Activated naive CD8-positive, alpha-beta T cell treated with anti-CD3 and anti-CD28 coated beads for 36 hours (primary cell): Measurements from ENCODE around the gene FRMPD1. TPM values are rescaled to one million over a fixed set of nuclear protein-coding genes. Genes with fewer than 3 reads are reported as not detected.

Experiments used
- DNase-seq: peaks from one replicate; pipeline ENCODE4 v3.0.0; 2021
- H3K27ac Mint-ChIP-seq: one replicate; pipeline ENCODE4 v1.8.0; 2022; ENCODE audit warnings: mild to moderate bottlenecking, moderate library complexity, mixed read lengths
- H3K27me3 Mint-ChIP-seq: one replicate; pipeline ENCODE4 v1.8.0; 2022; ENCODE audit warnings: mild to moderate bottlenecking, mixed read lengths
- H3K36me3 Mint-ChIP-seq: one replicate; pipeline ENCODE4 v1.8.0; 2021; ENCODE audit warnings: mild to moderate bottlenecking, mixed read lengths
- H3K4me1 Mint-ChIP-seq: one replicate; pipeline ENCODE4 v1.8.0; 2021; ENCODE audit warnings: mixed read lengths
- H3K4me3 Mint-ChIP-seq: one replicate; pipeline ENCODE4 v1.8.0; 2022; ENCODE audit warnings: mild to moderate bottlenecking, moderate library complexity, mixed read lengths
- H3K9me3 Mint-ChIP-seq: one replicate; pipeline ENCODE4 v1.8.0; 2022; ENCODE audit warnings: mixed read lengths
- total RNA-seq, 2 experiments: library from RNA; stranded (reverse); gene quantifications; one replicate each; pipeline ENCODE4 v1.2.3, GENCODE V29; 2021

FRMPD1 gene
- total RNA-seq, 2 experiments from 2014 or later, result not detected

- Mint-ChIP-seq H3K9me3 (peaks cover 6% of the 10 kb centered on the region), H3K27ac (no peak overlapping the region), H3K27me3 (peaks cover 9% of the 10 kb centered on the region), H3K36me3 (peaks cover 6% of the 10 kb centered on the region), H3K4me3 (no peak overlapping the region), H3K4me1 (peaks cover 4% of the 10 kb centered on the region)
- DNase-seq, result no peak
These were observed 139.3 kb downstream of the FRMPD1 start for GRCh38 chr9:37790096-37790495.

- Mint-ChIP-seq H3K27me3 (peaks cover 9% of the 10 kb centered on the region), H3K4me1 (no peaks in the 10 kb centered on the region), H3K9me3 (peaks cover 6% of the 10 kb centered on the region), H3K27ac (no peak overlapping the region), H3K4me3 (no peak overlapping the region), H3K36me3 (peaks cover 6% of the 10 kb centered on the region)
- no peak for DNase-seq
These were observed 141.4 kb downstream of the FRMPD1 start for GRCh38 chr9:37792122-37792521.

- Mint-ChIP-seq H3K4me1 (peaks cover 10% of the 10 kb centered on the region), H3K27me3 (no peaks in the 10 kb centered on the region), H3K9me3 (peaks cover 3% of the 10 kb centered on the region), H3K36me3 (peaks cover 3% of the 10 kb centered on the region), H3K27ac (no peak overlapping the region), H3K4me3 (no peak overlapping the region)
- DNase-seq, result no peak
These were observed 145.5 kb downstream of the FRMPD1 start for GRCh38 chr9:37796232-37796631.

Other genes with a start within 250 kb of the FRMPD1 start
- gene GRHPR, start 228.3 kb upstream of the FRMPD1 start, total RNA-seq, result 10 to 100 TPM; 79.5 to 82.0 TPM
- gene ZBTB5, start 185.5 kb upstream of the FRMPD1 start, total RNA-seq, result 1 to 10 TPM; 7.0 to 7.6 TPM
- 10 to 100 TPM; 78.7 to 79.8 TPM for gene POLR1E, start 165.0 kb upstream of the FRMPD1 start, total RNA-seq
- gene FBXO10, start 74.6 kb upstream of the FRMPD1 start, total RNA-seq, result 1 to 10 TPM; 1.9 TPM
- gene TOMM5, start 58.4 kb upstream of the FRMPD1 start, total RNA-seq, result 100 to 1,000 TPM; 219 to 222 TPM
- 10 to 100 TPM in 1 of 2 experiments, 1 to 10 TPM in 1; 9.4 to 10.3 TPM for gene TRMT10B, start 102.9 kb downstream of the FRMPD1 start, total RNA-seq
- 100 to 1,000 TPM; 139 to 147 TPM for gene EXOSC3, start 134.1 kb downstream of the FRMPD1 start, total RNA-seq
- gene DCAF10, start 149.8 kb downstream of the FRMPD1 start, total RNA-seq, result 10 to 100 TPM; 10.5 to 12.9 TPM